Neural cell (in vitro differentiated cells): Measurements from ENCODE around the gene SFMBT1.

ENCODE experiments used
- EZH2 ChIP-seq: fragments of 200-600, 300-800 bp; shearing (Covaris generic), sonication (generic); IDR thresholded peaks from 2 replicates; pipeline ENCODE4 v1.6.1; 2014; ENCODE audit warnings: antibody characterized with exemption, low read length, borderline replicate concordance, mild to moderate bottlenecking; ENCODE audit not compliant: insufficient read depth, poor library complexity, severe bottlenecking
- RAD21 ChIP-seq: fragments of 450-650 bp; conservative IDR thresholded peaks from 2 replicates; pipeline ENCODE4 v1.6.1; 2014; ENCODE audit warnings: antibody characterized with exemption, mild to moderate bottlenecking, moderate library complexity
- TF ChIP-seq, protein P1 (sequence below): fragments of 450-650 bp; IDR thresholded peaks from 2 replicates; pipeline ENCODE4 v1.5.1; 2014; ENCODE audit warnings: antibody characterized with exemption, mild to moderate bottlenecking, moderate library complexity; ENCODE audit not compliant: poor library complexity, severe bottlenecking

DNA sequence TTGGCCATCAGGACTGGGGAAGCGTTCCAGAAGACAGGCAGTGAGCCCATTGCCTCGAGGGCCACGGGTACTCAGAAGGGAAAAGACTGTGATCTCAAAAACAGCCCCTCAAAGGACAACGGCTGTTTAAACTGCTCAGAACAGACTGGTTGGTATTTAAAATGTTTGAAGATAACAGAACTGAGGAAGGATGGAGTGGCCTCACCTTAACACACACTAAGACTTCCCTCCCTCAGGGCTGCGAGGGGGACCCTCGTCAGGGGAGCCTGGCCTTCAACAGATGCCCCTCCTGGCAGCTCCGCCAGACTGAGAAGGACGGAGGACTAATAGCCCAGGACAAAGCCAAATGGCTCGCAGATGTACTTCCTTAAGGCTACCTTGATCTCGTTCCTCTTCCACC lies 151.1 kb downstream of the SFMBT1 start:
- no peak for TF ChIP-seq EZH2
- TF ChIP-seq, protein P1, sequence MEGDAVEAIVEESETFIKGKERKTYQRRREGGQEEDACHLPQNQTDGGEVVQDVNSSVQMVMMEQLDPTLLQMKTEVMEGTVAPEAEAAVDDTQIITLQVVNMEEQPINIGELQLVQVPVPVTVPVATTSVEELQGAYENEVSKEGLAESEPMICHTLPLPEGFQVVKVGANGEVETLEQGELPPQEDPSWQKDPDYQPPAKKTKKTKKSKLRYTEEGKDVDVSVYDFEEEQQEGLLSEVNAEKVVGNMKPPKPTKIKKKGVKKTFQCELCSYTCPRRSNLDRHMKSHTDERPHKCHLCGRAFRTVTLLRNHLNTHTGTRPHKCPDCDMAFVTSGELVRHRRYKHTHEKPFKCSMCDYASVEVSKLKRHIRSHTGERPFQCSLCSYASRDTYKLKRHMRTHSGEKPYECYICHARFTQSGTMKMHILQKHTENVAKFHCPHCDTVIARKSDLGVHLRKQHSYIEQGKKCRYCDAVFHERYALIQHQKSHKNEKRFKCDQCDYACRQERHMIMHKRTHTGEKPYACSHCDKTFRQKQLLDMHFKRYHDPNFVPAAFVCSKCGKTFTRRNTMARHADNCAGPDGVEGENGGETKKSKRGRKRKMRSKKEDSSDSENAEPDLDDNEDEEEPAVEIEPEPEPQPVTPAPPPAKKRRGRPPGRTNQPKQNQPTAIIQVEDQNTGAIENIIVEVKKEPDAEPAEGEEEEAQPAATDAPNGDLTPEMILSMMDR: no peak
- TF ChIP-seq RAD21: no peak
